ENCODE data around the gene ANXA11.
"Not testable (repeated sequence)": the region's sequence is repeated elsewhere in the genome, so short reads cannot be mapped to it uniquely, and the experiment has no call there.

Gene ANXA11

GRCh38 chr10:80145406-80146308 is 59.7 kb downstream of the ANXA11 start:
- DNase-seq (ENCODE audit: low read depth): not testable (repeated sequence)

DNA sequence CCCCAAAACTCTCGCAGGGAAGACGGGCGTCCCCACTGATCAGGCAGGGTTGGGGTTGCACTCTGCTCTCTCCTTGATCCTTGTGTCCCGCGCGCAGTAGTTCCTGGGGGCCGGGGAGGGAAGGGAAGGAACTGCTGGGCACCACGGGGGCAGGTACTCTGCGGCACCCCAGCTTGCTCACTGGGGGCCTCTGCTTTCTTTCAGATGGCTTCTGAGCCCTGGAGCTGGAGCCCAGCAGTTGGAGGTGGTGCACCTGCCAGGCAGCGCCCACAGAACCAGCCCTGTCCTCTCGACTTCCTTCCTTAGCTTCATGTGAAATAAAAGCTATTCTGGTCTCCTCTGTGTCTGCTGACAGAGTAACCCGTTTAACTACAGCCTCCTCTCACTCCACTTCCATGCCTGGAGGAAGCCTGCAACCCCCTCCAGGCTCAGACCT is 60.6 kb downstream of the ANXA11 start:
- DNase-seq (ENCODE audit: low read depth): no peak

DNA sequence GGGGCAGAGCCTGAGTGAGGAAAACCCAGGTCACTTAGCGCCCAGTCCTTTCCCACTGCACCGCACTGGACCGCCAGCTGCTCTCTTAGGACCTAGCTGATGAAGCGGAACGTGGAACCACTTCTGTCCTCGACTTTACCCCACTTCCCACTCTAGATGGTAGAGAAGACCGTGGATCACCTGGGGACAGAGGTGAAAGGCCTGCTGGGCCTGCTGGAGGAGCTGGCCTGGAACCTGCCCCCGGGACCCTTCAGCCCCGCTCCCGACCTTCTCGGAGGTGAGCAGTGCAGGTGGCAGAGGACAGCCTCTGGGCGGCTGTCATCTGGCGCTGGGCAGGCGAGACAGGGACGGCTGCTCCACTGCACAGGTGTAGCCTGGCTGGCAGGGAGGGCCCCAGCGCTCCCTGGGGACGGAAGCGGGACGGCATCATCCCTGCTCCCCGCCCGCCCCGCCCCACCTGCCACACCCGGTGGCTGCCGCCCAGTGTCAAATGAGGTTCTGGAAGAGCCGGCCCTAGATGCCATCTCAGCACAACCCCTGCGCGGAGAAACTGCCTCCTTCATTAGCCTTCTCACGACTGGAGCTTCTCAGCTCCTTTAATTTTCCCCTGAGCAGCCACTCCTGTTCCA is 61.2 kb downstream of the ANXA11 start:
- no peak for DNase-seq (ENCODE audit: low read depth)

DNA sequence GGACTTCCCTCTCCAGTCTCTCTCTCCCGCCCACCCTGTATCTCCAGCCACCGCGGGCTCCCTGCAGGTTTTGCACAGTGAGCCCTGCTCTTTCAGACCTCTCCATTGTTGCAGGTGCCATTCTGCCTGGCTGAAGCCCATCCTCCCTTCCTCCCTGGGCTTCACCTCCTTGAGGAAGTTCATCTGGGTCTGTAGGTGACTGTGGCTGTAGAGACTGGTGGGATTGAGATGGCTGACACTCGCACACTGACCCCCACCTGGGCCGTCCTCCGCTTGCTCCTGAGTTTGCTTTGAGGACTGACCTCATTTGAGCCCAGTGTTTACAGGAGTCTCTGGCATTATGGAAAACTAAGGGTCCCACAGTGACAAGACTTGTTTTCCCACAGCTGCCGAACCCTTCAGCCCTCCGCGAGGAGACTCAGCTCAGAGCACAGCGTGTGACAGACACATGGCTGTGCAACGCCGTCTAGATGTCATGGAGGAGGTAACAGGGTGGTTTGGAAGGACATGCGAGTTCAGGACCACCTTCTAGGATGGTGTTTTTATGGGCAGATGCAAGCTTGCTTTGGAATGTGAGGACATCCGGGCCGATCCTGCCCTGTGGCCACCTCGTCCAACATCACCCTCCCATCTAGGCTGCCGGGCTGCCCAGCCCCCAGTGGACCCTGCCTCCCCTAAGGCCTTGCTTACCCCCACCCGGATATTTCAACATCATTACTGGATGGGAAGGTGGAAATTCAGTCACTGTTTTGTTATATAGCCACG is 63.5 kb downstream of the ANXA11 start:
- DNase-seq (ENCODE audit: low read depth): no peak

DNA sequence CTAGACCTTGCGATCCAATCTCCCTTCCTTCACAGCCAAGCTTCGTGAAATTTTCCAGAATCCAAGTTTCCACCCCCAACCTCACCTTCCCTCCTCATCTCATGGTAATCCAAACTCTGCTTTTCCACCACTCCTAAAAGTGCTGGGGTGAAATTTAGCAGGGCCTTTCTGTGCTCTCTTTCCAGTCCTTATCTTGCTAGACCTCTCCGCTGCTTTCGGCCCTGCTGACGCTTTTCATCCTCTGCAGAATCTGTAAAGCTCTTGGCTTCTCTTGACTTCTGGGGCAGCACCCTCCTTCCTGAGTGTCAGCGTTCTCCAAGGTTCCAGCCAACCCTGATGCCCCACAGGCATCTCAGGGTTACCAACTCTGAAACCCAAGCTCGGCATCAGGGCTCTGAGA is 65.1 kb downstream of the ANXA11 start:
- no peak for DNase-seq (ENCODE audit: low read depth)

DNA sequence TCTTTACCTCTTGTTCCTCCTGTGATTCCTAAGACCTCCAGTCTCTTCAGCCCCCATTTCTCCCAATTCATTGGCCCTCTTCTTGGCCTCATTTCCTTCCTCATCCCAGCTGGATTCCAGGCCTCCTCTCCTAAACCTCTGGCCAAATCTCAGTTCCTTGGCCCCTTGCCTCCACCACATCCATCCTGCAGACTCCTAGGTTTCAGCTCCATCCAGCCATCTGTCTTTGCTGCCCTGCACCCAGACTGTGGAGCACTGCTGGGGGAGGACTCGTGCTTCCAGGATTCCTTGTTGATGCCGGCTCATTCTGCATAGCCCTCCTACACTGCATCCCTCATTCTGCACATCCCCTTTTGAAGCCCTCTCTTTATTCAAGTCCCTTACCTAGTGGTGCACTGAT is 66.1 kb downstream of the ANXA11 start:
- no peak for DNase-seq (ENCODE audit: low read depth)

GRCh38 chr10:80137920-80138319 is 67.4 kb downstream of the ANXA11 start:
- no peak for DNase-seq (ENCODE audit: low read depth)

GRCh38 chr10:80137031-80137862 is 68.1 kb downstream of the ANXA11 start:
- DNase-seq (ENCODE audit: low read depth): no peak

GRCh38 chr10:80136134-80136571 is 69.2 kb downstream of the ANXA11 start:
- DNase-seq (ENCODE audit: low read depth): peak; percentile 86

DNA sequence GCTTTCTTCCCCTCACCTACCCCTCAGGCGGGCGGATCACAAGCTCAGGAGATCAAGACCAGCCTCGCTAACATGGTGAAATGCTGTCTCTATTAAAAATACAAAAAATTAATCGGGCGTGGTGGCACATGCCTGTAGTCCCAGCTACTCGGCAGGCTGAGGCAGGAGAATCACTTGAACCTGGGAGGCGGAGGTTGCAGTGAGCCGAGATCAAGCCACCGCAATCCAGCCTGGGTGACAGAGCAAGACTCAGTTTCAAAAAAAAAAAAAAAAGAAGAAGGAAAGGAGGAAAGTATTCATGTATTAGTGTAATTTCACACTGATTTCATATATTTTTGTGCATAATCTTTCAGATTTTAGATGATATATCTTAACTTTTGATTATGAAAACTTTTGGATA is 71.7 kb downstream of the ANXA11 start:
- not testable (repeated sequence) for DNase-seq (ENCODE audit: low read depth)

- no peak for DNase-seq (ENCODE audit: low read depth)
Observed at GRCh38 chr10:80133206-80133605, 72.1 kb downstream of the ANXA11 start.

GRCh38 chr10:80132299-80133139 is 72.8 kb downstream of the ANXA11 start, which contains the start of gene PLAC9:
PLAC9 (plus strand) TSS chr10:80132730; CDS start chr10:80132763, 33 bp downstream.
- DNase-seq (ENCODE audit: low read depth): no peak

GRCh38 chr10:80131499-80131901 is 73.8 kb downstream of the ANXA11 start:
- DNase-seq (ENCODE audit: low read depth): no peak

DNA sequence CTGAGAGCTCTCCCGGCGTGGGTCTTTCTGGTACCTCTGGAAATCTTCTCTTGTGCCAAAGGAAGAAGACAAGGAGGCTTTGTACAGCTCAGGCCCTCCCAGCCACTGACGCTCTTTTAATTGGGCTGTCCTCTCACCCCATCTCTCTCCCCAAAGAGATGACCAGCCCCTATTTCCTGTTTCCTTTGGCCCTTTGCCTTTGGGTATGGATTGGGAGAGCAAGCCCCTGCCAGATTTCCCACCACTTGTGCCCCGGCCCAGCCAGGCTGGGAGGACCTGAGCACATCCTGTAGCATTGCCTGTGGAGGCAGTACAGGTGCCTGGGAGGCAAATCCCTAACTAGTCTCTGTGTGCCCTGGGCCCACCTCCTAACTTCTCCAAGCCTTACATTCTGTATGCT is 78.5 kb downstream of the ANXA11 start:
- no peak for DNase-seq (ENCODE audit: low read depth)

DNA sequence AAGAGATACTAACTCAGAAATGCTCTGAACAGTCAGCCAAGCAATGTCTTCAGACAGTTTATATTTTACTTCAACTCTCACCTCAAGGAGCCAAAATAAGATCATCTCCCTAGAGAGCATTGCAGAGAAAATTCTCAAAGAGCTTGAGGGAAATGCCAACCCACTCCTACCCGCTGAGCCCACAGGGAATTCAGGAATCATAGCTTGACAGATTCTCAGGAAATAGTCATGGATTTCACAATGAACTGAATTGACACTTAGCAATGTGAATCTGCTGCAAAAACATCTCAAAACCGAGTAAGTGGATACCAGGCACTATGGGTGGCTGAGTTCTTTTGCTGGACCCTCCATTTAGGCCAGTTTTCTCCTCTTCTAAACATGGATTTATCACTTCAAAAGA is 82.6 kb downstream of the ANXA11 start:
- no peak for DNase-seq (ENCODE audit: low read depth)

DNA sequence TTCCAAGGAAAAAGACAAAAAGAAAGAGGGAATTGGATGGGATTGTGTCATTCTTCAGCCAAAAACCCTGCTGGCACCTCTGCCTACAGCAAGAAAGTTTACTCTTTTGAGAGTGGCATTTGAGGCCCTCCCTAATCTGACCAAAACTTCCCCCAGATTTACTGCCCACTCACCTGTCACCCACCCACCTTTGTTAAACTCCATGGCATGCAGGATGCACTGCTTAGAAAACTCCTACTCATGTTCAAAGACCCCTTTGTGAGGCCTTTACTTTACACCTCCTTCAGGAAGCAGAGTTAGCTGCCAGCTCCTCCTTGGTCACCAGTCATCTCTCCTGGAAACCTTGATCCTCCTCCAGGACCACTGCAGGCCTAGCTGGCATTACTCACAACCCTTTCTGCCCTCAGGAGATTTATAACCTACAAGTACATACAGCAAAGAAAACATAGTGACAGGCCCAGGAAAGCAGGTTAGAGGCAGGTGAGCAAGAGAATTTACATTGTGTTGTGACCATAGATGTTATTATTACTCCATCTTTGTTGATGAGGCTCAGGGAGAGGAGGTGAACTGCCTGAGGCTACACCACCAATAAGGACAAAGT is 83.1 kb downstream of the ANXA11 start:
- DNase-seq (ENCODE audit: low read depth): no peak

DNA sequence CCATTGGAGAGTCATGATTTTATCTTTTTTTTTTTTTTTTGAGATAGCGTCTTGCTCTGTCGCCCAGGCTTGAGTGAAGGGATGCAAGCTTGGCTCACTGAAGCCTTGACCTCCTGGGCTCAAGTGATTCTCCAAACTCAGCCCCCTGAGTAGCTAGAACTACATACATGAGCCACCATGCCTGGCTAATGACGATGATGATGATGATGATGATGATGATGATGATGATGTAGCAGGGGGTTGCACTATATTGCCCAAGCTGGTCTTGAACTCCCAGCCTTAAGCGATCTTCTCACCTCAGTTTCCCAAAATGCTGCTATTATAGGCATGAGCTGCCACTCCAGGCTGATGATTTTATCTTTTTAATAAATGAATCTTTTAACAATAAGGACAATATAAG is 86.7 kb downstream of the ANXA11 start:
- no peak for DNase-seq (ENCODE audit: low read depth)

DNA sequence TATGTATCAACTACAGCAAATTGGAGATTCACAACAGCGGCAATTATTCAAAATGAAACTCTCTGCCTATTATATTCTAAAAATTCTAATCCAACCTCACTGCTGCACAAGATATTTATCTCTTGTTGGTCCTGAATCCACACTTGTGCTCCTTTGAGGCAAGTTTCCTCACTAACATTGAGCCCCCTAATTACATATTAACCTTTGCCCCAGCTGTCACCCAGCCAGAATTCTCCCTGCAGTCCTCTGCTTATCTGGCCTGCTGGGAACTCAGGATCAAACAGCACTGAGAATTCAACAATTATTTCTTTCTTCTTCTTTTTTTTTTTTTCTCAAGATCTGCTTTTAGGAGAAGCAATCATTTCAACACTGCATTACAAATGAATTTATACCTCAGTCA is 94.4 kb downstream of the ANXA11 start:
- DNase-seq (ENCODE audit: low read depth): no peak

GRCh38 chr10:80108576-80109239 is 96.6 kb downstream of the ANXA11 start:
- no peak for DNase-seq (ENCODE audit: low read depth)
